IMR-90 (cell line): ENCODE data around the gene FAF1. TPM values are rescaled to one million over a fixed set of nuclear protein-coding genes. Genes with fewer than 3 reads are reported as not detected.

Source experiments
- ATAC-seq: fragments of 200-7000 bp; cut with Tn5 transposase; 2 replicates; pipeline ENCODE4 v1.9.1; 2020; ENCODE audit warnings: low read depth, mild to moderate bottlenecking, moderate library complexity
- BruUV-seq: library from RNA; stranded (reverse); fragments of 400-500 nt; replicated peaks from 2 replicates; lab custom pipeline; 2021; lab: Mats Ljungman, UMichigan
- CTCF ChIA-PET: fragments of 300-600 bp; formaldehyde crosslinking; extraction: SDS; loops from one replicate; lab custom pipeline; 2021; ENCODE audit warnings: antibody characterized with exemption; lab: Yijun Ruan, JAX
- POLR2A ChIA-PET: fragments of 300-600 bp; sonication (Branson Sonifier 250); formaldehyde crosslinking; loops from one replicate; lab custom pipeline; 2022; ENCODE audit warnings: antibody characterized with exemption; ENCODE audit not compliant: unreplicated experiment; lab: Charles Lee
- DNase-seq: peaks from one replicate; pipeline ENCODE4 v3.0.0; 2013
- H2AFZ ChIP-seq: replicated peaks from 2 replicates; pipeline ENCODE3; 2013; ENCODE audit warnings: low read length, mild to moderate bottlenecking; ENCODE audit not compliant: poor library complexity
- H2AK5ac ChIP-seq: 2 replicates; pipeline ENCODE4 v1.6.1; 2013; ENCODE audit warnings: low read depth, low read length, inconsistent platforms
- H2AK9ac ChIP-seq: replicated peaks from 2 replicates; pipeline ENCODE3; 2013; ENCODE audit warnings: mild to moderate bottlenecking, low read depth, low read length, moderate library complexity; ENCODE audit not compliant: poor library complexity
- H2BK120ac ChIP-seq: 2 replicates; pipeline ENCODE4 v1.6.1; 2013; ENCODE audit warnings: low read depth, low read length, inconsistent platforms
- H2BK15ac ChIP-seq: 3 replicates; pipeline ENCODE4 v1.6.1; 2013; ENCODE audit warnings: low read depth, low read length, inconsistent platforms
- H2BK20ac ChIP-seq: 2 replicates; pipeline ENCODE4 v1.6.1; 2013; ENCODE audit warnings: low read depth, mild to moderate bottlenecking, inconsistent platforms, low read length, moderate library complexity
- H2BK5ac ChIP-seq: 2 replicates; pipeline ENCODE4 v1.6.1; 2013; ENCODE audit warnings: mild to moderate bottlenecking, low read depth, low read length, inconsistent platforms; ENCODE audit not compliant: poor library complexity, severe bottlenecking
- H3K14ac ChIP-seq: replicated peaks from 2 replicates; pipeline ENCODE4 v1.6.1; 2013; ENCODE audit warnings: low read depth, low read length, inconsistent platforms
- H3K18ac ChIP-seq: 2 replicates; pipeline ENCODE4 v1.6.1; 2013; ENCODE audit warnings: low read depth, low read length, control low read depth
- H3K23ac ChIP-seq: 2 replicates; pipeline ENCODE4 v1.6.1; 2013; ENCODE audit warnings: low read depth, low read length, inconsistent platforms
- H3K27ac ChIP-seq: 2 replicates; pipeline ENCODE4 v1.5.1; 2013; ENCODE audit warnings: mild to moderate bottlenecking, control low read depth, low read length; ENCODE audit not compliant: insufficient read depth
- H3K27me3 ChIP-seq: 2 replicates; pipeline ENCODE4 v1.6.1; 2013; ENCODE audit warnings: low read length; ENCODE audit not compliant: control insufficient read depth, insufficient read depth
- H3K36me3 ChIP-seq: 2 replicates; pipeline ENCODE4 v1.6.1; 2013; ENCODE audit warnings: low read length, mixed read lengths; ENCODE audit not compliant: control insufficient read depth, insufficient read depth
- H3K4ac ChIP-seq: 2 replicates; pipeline ENCODE4 v1.6.1; 2013; ENCODE audit warnings: low read depth, low read length, inconsistent platforms
- H3K4me1 ChIP-seq: 2 replicates; pipeline ENCODE4 v1.6.1; 2013; ENCODE audit warnings: low read length, mixed read lengths; ENCODE audit not compliant: control insufficient read depth, insufficient read depth
- H3K4me2 ChIP-seq: 2 replicates; pipeline ENCODE4 v1.6.1; 2013; ENCODE audit warnings: low read depth, mild to moderate bottlenecking, control low read depth, low read length, moderate library complexity
- H3K4me3 ChIP-seq: 2 replicates; pipeline ENCODE4 v1.5.1; 2013; ENCODE audit warnings: low read depth, mild to moderate bottlenecking, control low read depth, low read length, moderate library complexity; ENCODE audit not compliant: insufficient read depth
- H3K56ac ChIP-seq: 2 replicates; pipeline ENCODE4 v1.6.1; 2013; ENCODE audit warnings: low read length, inconsistent platforms; ENCODE audit not compliant: insufficient read depth; ENCODE audit errors: extremely low read depth
- H3K79me1 ChIP-seq, 2 experiments: 2 replicates each; pipeline ENCODE4 v1.6.1; 2013; ENCODE audit warnings: low read length in 2 of 2, inconsistent platforms in 1 of 2, low read depth in 1 of 2
- H3K9ac ChIP-seq: 2 replicates; pipeline ENCODE4 v1.6.1; 2013; ENCODE audit warnings: low read depth, low read length, control low read depth
- H3K9me1 ChIP-seq: 2 replicates; pipeline ENCODE4 v1.6.1; 2013; ENCODE audit warnings: low read length, inconsistent platforms; ENCODE audit not compliant: insufficient read depth
- H3K9me3 ChIP-seq: 2 replicates; pipeline ENCODE4 v1.6.1; 2013; ENCODE audit warnings: low read length; ENCODE audit not compliant: control insufficient read depth, insufficient read depth
- H4K20me1 ChIP-seq: 2 replicates; pipeline ENCODE4 v1.6.1; 2013; ENCODE audit warnings: low read length, inconsistent platforms; ENCODE audit not compliant: insufficient read depth
- H4K5ac ChIP-seq: 2 replicates; pipeline ENCODE4 v1.6.1; 2013; ENCODE audit warnings: mild to moderate bottlenecking, low read depth, low read length, control low read depth
- H4K8ac ChIP-seq, 2 experiments: 2 replicates each; pipeline ENCODE4 v1.6.1; 2013; ENCODE audit warnings: low read depth in 2 of 2, low read length in 2 of 2, control low read depth in 1 of 2, inconsistent platforms in 1 of 2
- H4K91ac ChIP-seq: 2 replicates; pipeline ENCODE4 v1.6.1; 2013; ENCODE audit warnings: low read depth, low read length, inconsistent platforms; ENCODE audit not compliant: insufficient read depth
- CEBPB ChIP-seq: IDR thresholded peaks from 2 replicates; pipeline ENCODE4 v1.6.1; 2012; ENCODE audit warnings: low read depth, low read length, improper control_type of control experiment
- FOS ChIP-seq: fragments of 150-350 bp; IDR thresholded peaks from 2 replicates; pipeline ENCODE4 v1.6.1; 2016; ENCODE audit warnings: low read depth, low read length
- MAZ ChIP-seq: IDR thresholded peaks from 2 replicates; pipeline ENCODE4 v1.6.1; 2012; ENCODE audit warnings: low read depth, mild to moderate bottlenecking, low read length, improper control_type of control experiment, moderate library complexity, borderline replicate concordance
- USF2 ChIP-seq: fragments of 150-350 bp; IDR thresholded peaks from 2 replicates; pipeline ENCODE4 v1.6.1; 2017; ENCODE audit warnings: mild to moderate bottlenecking, antibody characterized with exemption, low read length, low read depth
- WGBS, 2 experiments: methylation state at CpG; one replicate each; pipeline versions ENCODE4 v1.1.5 to v1.1.7; 2013; ENCODE audit warnings: missing lambda C conversion rate in 2 of 2; ENCODE audit not compliant: insufficient read length in 1 of 2; ENCODE audit errors: extremely low coverage in 2 of 2; 5-methylcytosine and 5-hydroxymethylcytosine counted together
- dilution Hi-C: fragments of 300-500 bp; cut with HindIII; formaldehyde crosslinking; loops from one replicate; pipeline ENCODE4 v1.14.3; 2018; ENCODE audit warnings: low sequenced_read_pairs; ENCODE audit not compliant: unreplicated experiment
- in situ Hi-C: fragments of 300-500 bp; cut with MboI; formaldehyde crosslinking; loops from 3 replicates; pipeline ENCODE4 v1.14.3; 2019; ENCODE audit warnings: low sequenced_read_pairs, inconsistent platforms, mixed read lengths
- intact Hi-C: fragments of 100-400 bp; cut with micrococcal nuclease; formaldehyde crosslinking; loops from 2 replicates; pipeline ENCODE4 v1.10.0; 2022
- polyA plus RNA-seq, 3 experiments: library from polyadenylated mRNA; depleted of rRNA; stranded (reverse); fragments of >200 nt; gene quantifications; 2 replicates each; pipeline ENCODE4 v1.2.3, GENCODE V29; 2012; ENCODE audit warnings: low replicate concordance in 1 of 3
- total RNA-seq: library from RNA; depleted of rRNA; stranded (reverse); fragments of >200 nt; gene quantifications from 2 replicates; pipeline ENCODE4 v1.2.3, GENCODE V29; 2012

Gene FAF1
- total and polyA plus RNA-seq, 2 of the 4 experiments (the other 2 are of a cell fraction), result 18.8 to 72.9 TPM

GRCh38 chr1:50633465-50633864 is 326.6 kb downstream of the FAF1 start:
- Histone ChIP-seq H3K4me1 (no peaks in the 10 kb centered on the region), H3K4ac (no peak overlapping the region), H3K56ac (no peak overlapping the region), H3K27me3 (no peaks in the 10 kb centered on the region), H2BK5ac (no peak overlapping the region), H2AFZ (no peak overlapping the region), H3K9me1 (no peaks in the 10 kb centered on the region), H2BK120ac (no peak overlapping the region), H2AK5ac (no peak overlapping the region), H3K4me2 (no peak overlapping the region), H4K91ac (no peak overlapping the region), H3K4me3 (no peak overlapping the region), H3K18ac (no peak overlapping the region), H3K27ac (no peak overlapping the region), H3K23ac (no peak overlapping the region), H4K5ac (no peak overlapping the region), H4K20me1 (no peaks in the 10 kb centered on the region), H3K14ac (no peak overlapping the region), H4K8ac (no peak overlapping the region), H3K79me1 (no peaks in the 10 kb centered on the region), H3K9me3 (no peaks in the 10 kb centered on the region), H3K36me3 (no peaks in the 10 kb centered on the region), H2BK20ac (no peak overlapping the region), H3K9ac (no peak overlapping the region), H2BK15ac (no peak overlapping the region), H2AK9ac (no peak overlapping the region)
- DNase-seq, result no peak
- in situ Hi-C loops, result no loop called here
- intact Hi-C loops, result no loop called here
- WGBS, 2 experiments, result no CpG with 5 or more reads among the region's 6 CpGs
- dilution Hi-C loops, result no loop called here
- ChIA-PET POLR2A (no interaction called here), CTCF (interaction anchor here (1.5 kb wide), 1 partner anchor 70 kb away, joined by 3 read pairs; no protein-coding TSS in a partner anchor)
- no peak for TF ChIP-seq FOS
- no peak for TF ChIP-seq MAZ
- no peak for TF ChIP-seq USF2
- no peak for TF ChIP-seq CEBPB
- BruUV-seq, result no TSS peak
- no peak for ATAC-seq
